ENCODE measurements around the gene DIDO1. TPM values are rescaled to one million over a fixed set of nuclear protein-coding genes. Genes with fewer than 3 reads are reported as not detected.

DIDO1 gene
- total RNA-seq, 1 donor from 2014 or later: 71.2 TPM

GRCh38 chr20:62845416-62846160, 80.7 kb downstream of the DIDO1 start:
- TF ChIP-seq, protein P1, sequence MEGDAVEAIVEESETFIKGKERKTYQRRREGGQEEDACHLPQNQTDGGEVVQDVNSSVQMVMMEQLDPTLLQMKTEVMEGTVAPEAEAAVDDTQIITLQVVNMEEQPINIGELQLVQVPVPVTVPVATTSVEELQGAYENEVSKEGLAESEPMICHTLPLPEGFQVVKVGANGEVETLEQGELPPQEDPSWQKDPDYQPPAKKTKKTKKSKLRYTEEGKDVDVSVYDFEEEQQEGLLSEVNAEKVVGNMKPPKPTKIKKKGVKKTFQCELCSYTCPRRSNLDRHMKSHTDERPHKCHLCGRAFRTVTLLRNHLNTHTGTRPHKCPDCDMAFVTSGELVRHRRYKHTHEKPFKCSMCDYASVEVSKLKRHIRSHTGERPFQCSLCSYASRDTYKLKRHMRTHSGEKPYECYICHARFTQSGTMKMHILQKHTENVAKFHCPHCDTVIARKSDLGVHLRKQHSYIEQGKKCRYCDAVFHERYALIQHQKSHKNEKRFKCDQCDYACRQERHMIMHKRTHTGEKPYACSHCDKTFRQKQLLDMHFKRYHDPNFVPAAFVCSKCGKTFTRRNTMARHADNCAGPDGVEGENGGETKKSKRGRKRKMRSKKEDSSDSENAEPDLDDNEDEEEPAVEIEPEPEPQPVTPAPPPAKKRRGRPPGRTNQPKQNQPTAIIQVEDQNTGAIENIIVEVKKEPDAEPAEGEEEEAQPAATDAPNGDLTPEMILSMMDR (IDR thresholded peaks at IDR 0.05; ENCODE audit: unreplicated experiment): no peak
- Mint-ChIP-seq H3K27me3 (no peaks in the 10 kb centered on the region), H3K9me3 (ENCODE audit: low read depth) (no peaks in the 10 kb centered on the region), H3K36me3 (ENCODE audit: insufficient read depth) (peaks cover 10% of the 10 kb centered on the region), H3K4me3 (ENCODE audit: low read depth) (no peak overlapping the region), H3K4me1 (ENCODE audit: low read depth) (no peaks in the 10 kb centered on the region), H3K27ac (no peak overlapping the region)
- no peak for DNase-seq (ENCODE audit: low spot score, unreplicated experiment)

DNA sequence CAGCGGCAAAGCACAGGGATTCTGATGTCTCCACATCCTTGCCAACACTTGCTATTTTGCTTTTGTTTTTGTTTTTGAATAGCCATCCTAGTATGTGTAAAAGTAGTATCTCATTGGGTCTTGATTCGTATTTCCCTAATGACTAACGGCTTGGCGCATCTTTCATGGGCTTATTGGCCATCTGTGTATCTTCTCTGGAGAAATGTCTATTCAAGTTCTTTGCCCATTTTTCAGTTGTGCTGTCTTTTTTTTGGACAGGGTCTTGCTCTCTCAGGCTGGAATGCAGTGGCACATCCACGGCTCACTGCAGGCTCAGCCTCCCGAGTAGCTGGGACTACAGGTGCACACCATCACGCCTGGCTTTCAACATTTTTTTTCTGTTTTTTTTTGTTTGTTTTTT, 82.1 kb downstream of the DIDO1 start:
- peaks cover 10% of the 10 kb centered on the region for H3K36me3 Mint-ChIP-seq (ENCODE audit: insufficient read depth)
- TF ChIP-seq, protein P1 (IDR thresholded peaks at IDR 0.05; ENCODE audit: unreplicated experiment): no peak
- no peaks in the 10 kb centered on the region for H3K9me3 Mint-ChIP-seq (ENCODE audit: low read depth)
- H3K4me3 Mint-ChIP-seq (ENCODE audit: low read depth): no peak overlapping the region
- DNase-seq (ENCODE audit: low spot score, unreplicated experiment): no peak
- no peaks in the 10 kb centered on the region for H3K4me1 Mint-ChIP-seq (ENCODE audit: low read depth)
- no peaks in the 10 kb centered on the region for H3K27me3 Mint-ChIP-seq
- no peak overlapping the region for H3K27ac Mint-ChIP-seq

- no peak for DNase-seq (ENCODE audit: low spot score, unreplicated experiment)
These were observed 82.6 kb downstream of the DIDO1 start for GRCh38 chr20:62843656-62844055.

DNA sequence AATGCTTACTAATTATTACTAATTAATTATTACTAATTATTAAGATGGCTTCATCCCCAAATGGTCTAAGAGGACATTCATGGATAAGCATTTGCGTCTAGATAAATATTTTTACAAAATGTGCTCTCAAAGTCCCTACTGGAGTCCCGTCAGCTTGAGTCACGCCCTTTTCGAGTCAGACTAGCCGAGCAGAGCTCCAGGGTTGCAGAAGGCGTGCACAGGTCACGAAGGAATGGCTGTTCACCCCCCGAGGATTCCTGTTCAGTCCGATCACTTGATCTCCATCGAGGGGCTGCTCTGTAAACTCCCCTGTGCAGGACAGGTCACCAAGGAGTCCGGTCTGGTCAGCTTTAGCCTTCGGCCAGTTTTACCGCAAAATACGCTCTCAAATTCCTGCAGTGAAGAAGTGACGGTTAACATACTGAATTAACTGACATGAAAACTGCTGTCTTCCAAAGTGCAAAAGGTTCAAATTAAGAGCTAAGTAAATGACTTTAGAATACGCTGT, 84.5 kb downstream of the DIDO1 start:
- Mint-ChIP-seq H3K4me3 (ENCODE audit: low read depth) (no peak overlapping the region), H3K27ac (no peak overlapping the region), H3K9me3 (ENCODE audit: low read depth) (no peaks in the 10 kb centered on the region), H3K36me3 (ENCODE audit: insufficient read depth) (peaks cover 9% of the 10 kb centered on the region), H3K27me3 (no peaks in the 10 kb centered on the region), H3K4me1 (ENCODE audit: low read depth) (no peaks in the 10 kb centered on the region)
- TF ChIP-seq, protein P1 (IDR thresholded peaks at IDR 0.05; ENCODE audit: unreplicated experiment): no peak
- DNase-seq (ENCODE audit: low spot score, unreplicated experiment): no peak

More at GRCh38 chr20:62843656-62844055, 82.6 kb downstream of the DIDO1 start:
- Mint-ChIP-seq H3K27ac (no peak overlapping the region), H3K9me3 (ENCODE audit: low read depth) (no peaks in the 10 kb centered on the region), H3K4me1 (ENCODE audit: low read depth) (no peaks in the 10 kb centered on the region), H3K36me3 (ENCODE audit: insufficient read depth) (peaks cover 10% of the 10 kb centered on the region), H3K27me3 (no peaks in the 10 kb centered on the region), H3K4me3 (ENCODE audit: low read depth) (no peak overlapping the region)
- TF ChIP-seq, protein P1 (IDR thresholded peaks at IDR 0.05; ENCODE audit: unreplicated experiment): no peak

DNA sequence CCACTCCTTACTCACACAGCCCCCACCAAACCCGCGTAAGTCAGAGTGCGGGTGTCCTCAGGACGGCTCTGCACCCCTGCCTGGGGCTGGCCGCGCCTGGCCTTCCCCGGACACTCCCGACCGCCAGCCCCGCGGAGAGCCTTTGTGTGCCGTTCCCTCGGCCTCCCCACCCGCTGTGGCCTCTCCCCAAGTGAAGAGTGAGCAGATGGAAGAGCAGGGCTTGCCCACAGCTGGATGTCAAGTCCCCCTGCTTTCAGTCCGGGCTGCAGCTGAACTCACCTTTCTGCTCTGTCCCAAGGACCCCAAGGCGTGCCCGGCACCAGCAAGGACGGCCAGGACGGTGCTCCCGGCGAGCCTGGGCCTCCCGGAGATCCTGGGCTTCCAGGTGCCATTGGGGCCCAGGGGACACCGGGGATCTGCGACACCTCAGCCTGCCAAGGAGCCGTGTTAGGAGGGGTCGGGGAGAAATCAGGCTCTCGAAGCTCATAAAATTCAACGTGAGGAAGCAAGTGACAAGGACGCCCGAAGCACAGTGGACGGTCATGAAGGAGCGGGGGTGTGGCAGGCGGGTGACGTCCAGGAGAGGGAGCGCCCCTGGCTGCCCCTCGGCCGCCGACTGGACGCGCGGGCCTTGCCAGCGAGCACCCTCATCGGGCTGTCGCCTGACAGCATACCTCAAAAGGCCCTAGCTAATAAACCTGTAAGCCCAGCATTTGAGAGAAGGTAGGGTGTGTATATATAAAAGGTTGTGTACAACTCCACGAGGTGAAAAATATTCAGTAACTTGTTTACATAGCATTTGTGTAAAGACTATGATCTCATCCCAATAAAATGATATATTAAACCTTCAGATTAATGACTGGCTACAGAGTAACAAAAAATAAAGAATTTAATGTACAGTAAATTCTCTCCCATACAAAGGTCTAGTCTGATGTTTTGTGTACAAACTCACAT, 85.8 kb downstream of the DIDO1 start:
- no peaks in the 10 kb centered on the region for H3K27me3 Mint-ChIP-seq
- peaks cover under 1% of the 10 kb centered on the region for H3K4me1 Mint-ChIP-seq (ENCODE audit: low read depth)
- no peaks in the 10 kb centered on the region for H3K9me3 Mint-ChIP-seq (ENCODE audit: low read depth)
- TF ChIP-seq, protein P1 (IDR thresholded peaks at IDR 0.05; ENCODE audit: unreplicated experiment): no peak
- H3K36me3 Mint-ChIP-seq (ENCODE audit: insufficient read depth): peaks cover 5% of the 10 kb centered on the region
- no peak for DNase-seq (ENCODE audit: low spot score, unreplicated experiment)
- H3K4me3 Mint-ChIP-seq (ENCODE audit: low read depth): no peak overlapping the region
- no peak overlapping the region for H3K27ac Mint-ChIP-seq

All from progenitor cell of endocrine pancreas (in vitro differentiated cells).